Endothelial cell of umbilical vein (primary cell): ENCODE measurements around the gene PTCD1. TPM values are rescaled to one million over a fixed set of nuclear protein-coding genes. Genes with fewer than 3 reads are reported as not detected.

Source experiments
- BruUV-seq: library from RNA; stranded (reverse); fragments of 400-500 nt; replicated peaks from 2 replicates; lab custom pipeline; 2021; lab: Mats Ljungman, UMichigan
- CTCF ChIA-PET: fragments of 300-600, 350-600 bp; sonication (Branson Sonifier 250); formaldehyde crosslinking; loops from one replicate; lab custom pipeline; 2021; ENCODE audit warnings: antibody characterized with exemption, inconsistent platforms; lab: Charles Lee
- POLR2A ChIA-PET: fragments of 300-600, 350-600 bp; sonication (Branson Sonifier 250); formaldehyde crosslinking; loops from one replicate; lab custom pipeline; 2021; ENCODE audit warnings: antibody characterized with exemption, inconsistent platforms; lab: Charles Lee
- DNase-seq: peaks from one replicate; pipeline ENCODE4 v3.0.0-alpha.2; 2011; ENCODE audit warnings: low read depth, low spot score
- FAIRE-seq: peaks from 2 replicates; lab custom pipeline; 2011; peaks lifted over from hg19 to GRCh38; lab: Jason Lieb, UNC
- H2AFZ ChIP-seq: 2 replicates; pipeline ENCODE4 v1.6.0; 2012; ENCODE audit warnings: low read depth, low read length, control low read depth, inconsistent platforms
- H3K27ac ChIP-seq: 2 replicates; pipeline ENCODE4 v1.5.1; 2011; ENCODE audit warnings: low read depth, mild to moderate bottlenecking, control low read depth, low read length, moderate library complexity; ENCODE audit not compliant: insufficient read depth
- H3K27me3 ChIP-seq, 2 experiments: 2 replicates each; pipeline versions ENCODE4 v1.6.0 to v1.6.1; 2011; ENCODE audit warnings: low read length in 2 of 2, mixed read lengths in 1 of 2; ENCODE audit not compliant: control insufficient read depth in 2 of 2, insufficient read depth in 2 of 2
- H3K36me3 ChIP-seq, 2 experiments: 2 replicates in 1 of 2; 3 replicates in 1 of 2; pipeline ENCODE4 v1.5.1; 2011; ENCODE audit warnings: low read length in 2 of 2, mild to moderate bottlenecking in 1 of 2, moderate library complexity in 1 of 2; ENCODE audit not compliant: control insufficient read depth in 2 of 2, insufficient read depth in 2 of 2; ENCODE audit errors: extremely low read depth in 1 of 2
- H3K4me1 ChIP-seq: 3 replicates; pipeline ENCODE4 v1.5.1; 2011; ENCODE audit warnings: mild to moderate bottlenecking, low read length; ENCODE audit not compliant: control insufficient read depth, insufficient read depth; ENCODE audit errors: extremely low read depth
- H3K4me2 ChIP-seq: 2 replicates; pipeline ENCODE4 v1.6.1; 2011; ENCODE audit warnings: low read length, control low read depth, mixed read lengths; ENCODE audit not compliant: insufficient read depth
- H3K4me3 ChIP-seq, 3 experiments: fragments of 200-600 bp in 1 of 3; sonication (generic), shearing (Covaris generic) in 1 of 3; replicated peaks in 1 of 3; 2 replicates each; pipeline ENCODE4 v1.5.1; 2011 to 2016; ENCODE audit warnings: control low read depth in 3 of 3, low read length in 3 of 3, mild to moderate bottlenecking in 2 of 3, inconsistent platforms in 1 of 3, low read depth in 1 of 3, moderate library complexity in 1 of 3; ENCODE audit not compliant: insufficient read depth in 1 of 3
- H3K79me2 ChIP-seq: 2 replicates; pipeline ENCODE4 v1.6.0; 2012; ENCODE audit warnings: low read length, inconsistent platforms; ENCODE audit not compliant: control insufficient read depth, insufficient read depth
- H3K9ac ChIP-seq: replicated peaks from 2 replicates; pipeline ENCODE3; 2011; ENCODE audit warnings: low read length, control low read depth; ENCODE audit not compliant: insufficient read depth; ENCODE audit errors: extremely low read depth
- H3K9me1 ChIP-seq: replicated peaks from 3 replicates; pipeline ENCODE4 v1.6.0; 2011; ENCODE audit warnings: mild to moderate bottlenecking, low read length; ENCODE audit not compliant: control insufficient read depth, insufficient read depth; ENCODE audit errors: extremely low read depth
- H3K9me3 ChIP-seq: replicated peaks from 2 replicates; pipeline ENCODE4 v1.5.1; 2012; ENCODE audit warnings: low read length, inconsistent platforms; ENCODE audit not compliant: control insufficient read depth, insufficient read depth
- H4K20me1 ChIP-seq: replicated peaks from 2 replicates; pipeline ENCODE3; 2011; ENCODE audit warnings: mild to moderate bottlenecking, low read length; ENCODE audit not compliant: control insufficient read depth, insufficient read depth; ENCODE audit errors: extremely low read depth
- EZH2 ChIP-seq: IDR thresholded peaks from 2 replicates; pipeline ENCODE4 v1.6.1; 2012; ENCODE audit warnings: borderline replicate concordance, low read depth, mild to moderate bottlenecking, moderate library complexity, low read length, inconsistent platforms; ENCODE audit not compliant: severe bottlenecking
- FOS ChIP-seq: IDR thresholded peaks from 2 replicates; pipeline ENCODE4 v1.6.1; 2011; ENCODE audit warnings: mild to moderate bottlenecking, low read length, moderate library complexity, borderline replicate concordance; ENCODE audit not compliant: insufficient read depth
- GATA2 ChIP-seq: IDR thresholded peaks from 2 replicates; pipeline ENCODE4 v1.7.0; 2011; ENCODE audit warnings: low read depth, mild to moderate bottlenecking, moderate library complexity, mixed read lengths, low read length; ENCODE audit not compliant: insufficient read length, insufficient read depth
- JUN ChIP-seq: IDR thresholded peaks from 2 replicates; pipeline ENCODE4 v1.6.1; 2011; ENCODE audit warnings: borderline replicate concordance, low read depth; ENCODE audit not compliant: insufficient read length, insufficient read depth
- MYC ChIP-seq: IDR thresholded peaks from one replicate; pipeline ENCODE4 v1.6.1; 2011; ENCODE audit warnings: mild to moderate bottlenecking, low read depth, low read length
- POLR2A ChIP-seq: IDR thresholded peaks from 2 replicates; pipeline ENCODE4 v1.6.1; 2012; ENCODE audit warnings: low read depth, mild to moderate bottlenecking, control low read depth, low read length
- POLR2AphosphoS5 ChIP-seq: IDR thresholded peaks from 2 replicates; pipeline ENCODE4 v1.6.1; 2012; ENCODE audit warnings: low read depth, mild to moderate bottlenecking, control low read depth, low read length, moderate library complexity; ENCODE audit not compliant: insufficient read depth
- dilution Hi-C: fragments of 300-500 bp; cut with MboI; formaldehyde crosslinking; loops from one replicate; pipeline ENCODE4 v1.15.0; 2019; ENCODE audit warnings: low sequenced_read_pairs; ENCODE audit not compliant: extremely low pct_ligation_motif_present
- intact Hi-C: fragments of 100-400 bp; cut with micrococcal nuclease; formaldehyde crosslinking; loops from one replicate; pipeline ENCODE4 v1.10.0; 2022
- polyA plus RNA-seq, 4 experiments: library from polyadenylated mRNA; depleted of rRNA in 3 of 4; stranded (reverse) in 3 of 4; unstranded in 1 of 4; fragments of >200 nt; gene quantifications; 2 replicates each; pipeline versions ENCODE4 v1.2.1 to v1.2.3, GENCODE V29; 2011 to 2012; ENCODE audit warnings: missing spikeins in 1 of 4
- total RNA-seq: library from RNA; stranded (reverse); gene quantifications from 2 replicates; pipeline ENCODE4 v1.2.3, GENCODE V29; 2021
- TF ChIP-seq, protein P1 (sequence below): IDR thresholded peaks from 2 replicates; pipeline ENCODE4 v1.6.1; 2011; ENCODE audit not compliant: insufficient read depth, insufficient read length
- TF ChIP-seq, protein P2 (sequence below), 2 donors: IDR thresholded peaks; 1 replicate in 1 of 2; 2 replicates in 1 of 2; pipeline ENCODE4 v1.5.1; 2011; ENCODE audit warnings: low read length in 2 of 2, mild to moderate bottlenecking in 2 of 2, moderate library complexity in 2 of 2, control low read depth in 1 of 2, inconsistent platforms in 1 of 2, low read depth in 1 of 2; ENCODE audit not compliant: insufficient read depth in 1 of 2; ENCODE audit errors: extremely low read depth in 1 of 2

Gene PTCD1
- total and polyA plus RNA-seq, 2 donors (not counting 3 experiments of a cell fraction or from before 2014, with no cell fraction given), result 3.8 to 9.6 TPM

DNA sequence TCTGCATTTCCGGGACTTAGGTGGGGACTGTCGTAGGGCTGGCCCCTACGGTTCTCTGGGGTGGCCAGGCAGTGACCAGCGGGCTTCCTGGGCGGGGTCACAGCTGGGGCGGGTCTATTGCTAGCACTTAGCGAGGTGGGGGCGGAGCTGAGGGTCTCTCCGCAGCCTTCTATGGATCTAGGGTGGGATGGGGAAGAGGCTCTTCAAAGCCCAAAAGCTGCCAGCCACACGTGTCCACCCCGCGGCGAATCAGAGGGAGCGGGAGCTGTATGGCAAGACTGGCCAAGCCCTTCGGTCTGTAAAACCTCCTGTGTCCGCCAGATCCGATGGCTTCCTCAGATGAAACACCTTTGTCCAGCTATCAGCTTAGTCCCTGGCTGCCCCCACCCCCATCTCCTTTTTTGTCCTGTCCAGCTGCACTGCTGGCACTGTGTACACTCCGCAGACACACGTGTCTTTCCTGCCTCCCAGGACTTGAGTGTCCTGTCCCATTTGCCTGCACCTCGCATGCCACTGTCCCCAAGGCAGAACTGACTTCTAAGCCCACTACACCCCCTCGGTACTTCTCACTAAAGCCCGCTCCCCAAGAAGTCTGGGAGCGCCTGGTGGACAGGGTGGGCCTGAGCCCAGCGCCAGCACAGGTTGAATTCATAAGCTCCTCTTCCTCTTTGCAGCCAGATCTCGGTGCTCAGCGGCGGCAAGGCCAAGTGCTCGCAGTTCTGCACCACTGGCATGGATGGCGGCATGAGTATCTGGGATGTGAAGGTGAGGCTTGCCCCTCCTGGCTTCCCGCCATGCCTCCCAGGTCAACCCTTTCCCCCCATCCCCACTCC, 45.0 kb downstream of the PTCD1 start:
- Histone ChIP-seq H3K9me3 (no peaks in the 10 kb centered on the region), H3K4me2 (peak overlapping the region; percentile 21), H3K36me3 (peaks cover 17 to 50% of the 10 kb centered on the region in 2 experiments), H3K9me1 (no peaks in the 10 kb centered on the region), H3K4me3 (peak overlapping the region in 1 of 3 experiments; percentile 40), H4K20me1 (no peaks in the 10 kb centered on the region), H3K27me3 (no peaks in the 10 kb centered on the region), H3K79me2 (peaks cover 5% of the 10 kb centered on the region), H3K9ac (no peak overlapping the region), H3K27ac (peak overlapping the region; percentile 31), H3K4me1 (peaks cover 16% of the 10 kb centered on the region), H2AFZ (no peak overlapping the region)
- dilution Hi-C loops (no loop called here), intact Hi-C loops (loop anchor here (2.0 kb wide), 1 partner anchor 15 kb away; no protein-coding TSS in a partner anchor)
- BruUV-seq, result no TSS peak
- ChIA-PET POLR2A (no interaction called here), CTCF (interaction anchor here (0.6 to 3.7 kb wide), 2 partner anchors 12 to 28 kb away, joined by 3 to 11 read pairs; no protein-coding TSS in a partner anchor)
- no peak for TF ChIP-seq GATA2
- peak; percentile 8 for TF ChIP-seq POLR2AphosphoS5
- TF ChIP-seq EZH2, result no peak
- DNase-seq, result no peak
- no peak for FAIRE-seq

DNA sequence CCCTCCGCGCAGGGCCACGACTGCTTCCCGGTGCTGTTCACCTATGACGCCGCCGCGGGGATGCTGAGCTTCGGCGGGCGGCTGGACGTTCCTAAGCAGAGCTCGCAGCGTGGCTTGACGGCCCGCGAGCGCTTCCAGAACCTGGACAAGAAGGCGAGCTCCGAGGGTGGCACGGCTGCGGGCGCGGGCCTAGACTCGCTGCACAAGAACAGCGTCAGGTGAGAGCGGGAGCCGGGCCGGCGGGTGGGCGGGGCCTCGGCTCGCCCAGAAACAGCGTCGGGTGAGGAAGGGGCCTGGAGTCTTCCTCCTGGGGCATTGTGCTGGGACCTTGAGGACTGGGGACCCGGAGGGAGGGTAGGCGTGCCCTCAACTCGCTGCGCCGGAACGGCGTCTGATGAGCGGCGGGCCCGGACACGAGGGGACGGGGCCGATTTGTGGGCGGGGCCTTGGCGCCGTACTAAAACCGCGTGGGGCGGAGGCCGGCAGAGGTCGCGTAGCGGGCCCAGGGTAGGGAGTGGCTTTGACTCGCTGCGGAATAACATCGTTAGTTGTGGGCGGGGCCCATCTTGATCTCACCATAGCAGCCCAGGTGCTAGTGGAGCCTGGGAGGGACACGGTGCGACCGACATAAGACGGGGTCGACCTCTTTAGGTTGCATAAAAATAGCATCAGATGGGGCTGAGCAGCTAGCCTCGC, 45.8 kb downstream of the PTCD1 start:
- CTCF ChIA-PET, result interaction anchor here (0.9 to 3.7 kb wide), 2 partner anchors 8 to 28 kb away, joined by 3 to 11 read pairs; no protein-coding TSS in a partner anchor
- Histone ChIP-seq H4K20me1 (no peaks in the 10 kb centered on the region), H3K4me3 (peak overlapping the region in 1 of 3 experiments; percentile 40), H2AFZ (no peak overlapping the region), H3K9me1 (no peaks in the 10 kb centered on the region), H3K9ac (no peak overlapping the region), H3K79me2 (peaks cover 5% of the 10 kb centered on the region), H3K4me2 (peak overlapping the region; percentile 21), H3K36me3 (peaks cover 23 to 51% of the 10 kb centered on the region in 2 experiments), H3K27ac (peak overlapping the region; percentile 31), H3K27me3 (no peaks in the 10 kb centered on the region), H3K9me3 (no peaks in the 10 kb centered on the region), H3K4me1 (peaks cover 16% of the 10 kb centered on the region)
- intact Hi-C loops, result loop anchor here (2.0 kb wide), 1 partner anchor 14 kb away; no protein-coding TSS in a partner anchor
- dilution Hi-C loops, result no loop called here
- BruUV-seq, result no TSS peak
- FAIRE-seq (peak; percentile 88), DNase-seq (peak; percentile 50)
- TF ChIP-seq, protein P1, sequence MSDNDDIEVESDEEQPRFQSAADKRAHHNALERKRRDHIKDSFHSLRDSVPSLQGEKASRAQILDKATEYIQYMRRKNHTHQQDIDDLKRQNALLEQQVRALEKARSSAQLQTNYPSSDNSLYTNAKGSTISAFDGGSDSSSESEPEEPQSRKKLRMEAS, result no peak
- TF ChIP-seq JUN (no peak), POLR2A (peak; percentile 35), EZH2 (no peak), GATA2 (no peak), POLR2AphosphoS5 (peak; percentile 61), MYC (no peak), FOS (no peak)
- TF ChIP-seq, protein P2, sequence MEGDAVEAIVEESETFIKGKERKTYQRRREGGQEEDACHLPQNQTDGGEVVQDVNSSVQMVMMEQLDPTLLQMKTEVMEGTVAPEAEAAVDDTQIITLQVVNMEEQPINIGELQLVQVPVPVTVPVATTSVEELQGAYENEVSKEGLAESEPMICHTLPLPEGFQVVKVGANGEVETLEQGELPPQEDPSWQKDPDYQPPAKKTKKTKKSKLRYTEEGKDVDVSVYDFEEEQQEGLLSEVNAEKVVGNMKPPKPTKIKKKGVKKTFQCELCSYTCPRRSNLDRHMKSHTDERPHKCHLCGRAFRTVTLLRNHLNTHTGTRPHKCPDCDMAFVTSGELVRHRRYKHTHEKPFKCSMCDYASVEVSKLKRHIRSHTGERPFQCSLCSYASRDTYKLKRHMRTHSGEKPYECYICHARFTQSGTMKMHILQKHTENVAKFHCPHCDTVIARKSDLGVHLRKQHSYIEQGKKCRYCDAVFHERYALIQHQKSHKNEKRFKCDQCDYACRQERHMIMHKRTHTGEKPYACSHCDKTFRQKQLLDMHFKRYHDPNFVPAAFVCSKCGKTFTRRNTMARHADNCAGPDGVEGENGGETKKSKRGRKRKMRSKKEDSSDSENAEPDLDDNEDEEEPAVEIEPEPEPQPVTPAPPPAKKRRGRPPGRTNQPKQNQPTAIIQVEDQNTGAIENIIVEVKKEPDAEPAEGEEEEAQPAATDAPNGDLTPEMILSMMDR (IDR thresholded peaks at IDR 0.05; ENCODE audit: extremely low read depth in 1 of 2, insufficient read depth in 1 of 2, low read depth in 1 of 2, low read length in 2 of 2), result no peak
- POLR2A ChIA-PET, result no interaction called here
